Psoas muscle (tissue), 8 donors: ENCODE results near the gene CHRD. TPM values are rescaled to one million over a fixed set of nuclear protein-coding genes. Genes with fewer than 3 reads are reported as not detected.
"Not testable (repeated sequence)": the region's sequence is repeated elsewhere in the genome, so short reads cannot be mapped to it uniquely, and the experiment has no call there.

Source experiments
- ATAC-seq, 4 donors: fragments of 200-7000 bp; cut with Tn5 transposase; one replicate each; pipeline ENCODE4 v1.9.1; 2020; ENCODE audit warnings: moderate library complexity in 3 of 4, mild to moderate bottlenecking in 2 of 4
- DNase-seq, 2 donors: peaks; one replicate each; pipeline ENCODE4 v3.0.0-alpha.2; 2020
- H3K27ac ChIP-seq: fragments of 200-600 bp; one replicate; pipeline ENCODE4 v1.8.0; 2022
- H3K27me3 ChIP-seq, 3 donors: fragments of 200-600 bp in 1 of 3; one replicate each; pipeline versions ENCODE4 v1.6.1 to v1.8.0; 2013 to 2022; ENCODE audit warnings: low read length in 2 of 3, mild to moderate bottlenecking in 2 of 3, moderate library complexity in 1 of 3; ENCODE audit not compliant: insufficient read depth in 3 of 3
- H3K36me3 ChIP-seq, 2 donors: fragments of 200-600 bp in 1 of 2; one replicate each; pipeline versions ENCODE4 v1.6.1 to v1.8.0; 2013 to 2022; ENCODE audit warnings: low read depth in 1 of 2, mild to moderate bottlenecking in 1 of 2, moderate library complexity in 1 of 2; ENCODE audit not compliant: insufficient read depth in 1 of 2
- H3K4me1 ChIP-seq: fragments of 200-600 bp; one replicate; pipeline ENCODE4 v1.8.0; 2022
- H3K4me3 ChIP-seq: fragments of 200-600 bp; one replicate; pipeline ENCODE4 v1.8.0; 2022; ENCODE audit warnings: mild to moderate bottlenecking
- H3K9me3 ChIP-seq: fragments of 200-600 bp; one replicate; pipeline ENCODE4 v1.8.0; 2022
- CTCF ChIP-seq: fragments of 200-600 bp; IDR thresholded peaks from one replicate; pipeline ENCODE4 v1.8.0; 2022; ENCODE audit warnings: antibody characterized with exemption
- WGBS, 3 donors: extraction: QIAGEN DNeasy Blood & Tissue Kit; methylation state at CpG; one replicate each; pipeline versions ENCODE4 v1.1.6 to v1.1.7; 2013; 5-methylcytosine and 5-hydroxymethylcytosine counted together
- intact Hi-C, 2 donors: fragments of 100-400 bp; cut with DNase I; formaldehyde crosslinking; loops; one replicate each; pipeline versions ENCODE4 v1.11.0 to v1.14.2; 2022
- polyA plus RNA-seq, 3 donors: library from polyadenylated mRNA; stranded (reverse); fragments of 200-250 nt; gene quantifications; one replicate each; pipeline ENCODE4 v1.2.3, GENCODE V29; 2013
- total RNA-seq, 4 donors: library from RNA; stranded (reverse); fragmentation: NEBNext Ultra II Directional in 2 of 4; extraction: Animal tissue kit (Norgen Biotek cat#: 25700) in 2 of 4; gene quantifications; one replicate each; pipeline versions ENCODE4 v1.2.1 to v1.2.4, GENCODE V29; 2021 to 2023
- donor health status: healthy with polysubstance abuse.
- donor health status: DM: no; HTN: no; CAD: no; lungs with moderate emphysema.
- donor health status: Bipolar disorder and iron deficiency.
- donor health status: healthy.
- donor health status: DM: yes; HTN: yes; CAD: no.
- donor health status: DM: no; HTN: no; CAD: no.
- donor health status: DM: no; HTN: no; CAD: no.
- donor health status: DM: yes; HTN: yes; CAD: no.

The CHRD gene
- total and polyA plus RNA-seq, 7 donors, result 2.5 to 10.5 (median 5.2) TPM

- Histone ChIP-seq H3K9me3 (no peaks in the 10 kb centered on the region), H3K27ac (peak within 1 kb of the TSS; percentile 90), H3K27me3 (no peaks in the 10 kb centered on the region), H3K36me3 (peaks cover 0 to 39% of the 10 kb centered on the region in 2 donors), H3K4me1 (peaks cover 52% of the 10 kb centered on the region), H3K4me3 (peak within 1 kb of the TSS; percentile 79)
- peak; percentile 66 to 78 for DNase-seq
- intact Hi-C loops, result no loop called here
- WGBS, 3 donors, result 10 to 15% (median 12%) methylated on average over 6 of the region's 6 CpGs
- peak; percentile 1 to 48 (median 26) for ATAC-seq
- no peak for TF ChIP-seq CTCF
Measured at GRCh38 chr3:184337399-184337714, 42.5 kb upstream of the CHRD start, which contains the start of gene FAM131A. TSS of gene FAM131A (plus strand) at chr3:184337600. CDS start at chr3:184337631, 31 bp downstream.

- peak overlapping the region; percentile 79 for H3K4me3 ChIP-seq
- no peaks in the 10 kb centered on the region for H3K27me3 ChIP-seq
- WGBS, 3 donors, result 63 to 75% (median 70%) methylated on average over 6 to 7 of the region's 7 CpGs
- peak overlapping the region; percentile 90 for H3K27ac ChIP-seq
- TF ChIP-seq CTCF, result no peak
- no peak for DNase-seq
- no peaks in the 10 kb centered on the region for H3K9me3 ChIP-seq
- peaks cover 48% of the 10 kb centered on the region for H3K4me1 ChIP-seq
- H3K36me3 ChIP-seq, result peaks cover 0 to 39% of the 10 kb centered on the region in 2 donors
- no peak for ATAC-seq
- intact Hi-C loops, result no loop called here
Measured at GRCh38 chr3:184337981-184338380, 41.9 kb upstream of the CHRD start.

GRCh38 chr3:184338511-184338945, 41.3 kb upstream of the CHRD start:
- DNase-seq, result peak; percentile 85 to 88
- peaks cover 0 to 37% of the 10 kb centered on the region in 2 donors for H3K36me3 ChIP-seq
- peak overlapping the region; percentile 90 for H3K27ac ChIP-seq
- peak in 1 of 4 donors; percentile 4 for ATAC-seq
- peak overlapping the region; percentile 79 for H3K4me3 ChIP-seq
- intact Hi-C loops, result no loop called here
- 9 to 29% (median 22%) methylated on average over 26 to 37 of the region's 37 CpGs for WGBS, 3 donors
- H3K27me3 ChIP-seq, result no peaks in the 10 kb centered on the region
- TF ChIP-seq CTCF, result no peak
- no peaks in the 10 kb centered on the region for H3K9me3 ChIP-seq
- H3K4me1 ChIP-seq, result peaks cover 42% of the 10 kb centered on the region

GRCh38 chr3:184339001-184339400, 40.9 kb upstream of the CHRD start:
- peak overlapping the region; percentile 79 for H3K4me3 ChIP-seq
- ATAC-seq (no peak), DNase-seq (no peak)
- H3K27me3 ChIP-seq, result no peaks in the 10 kb centered on the region
- H3K27ac ChIP-seq, result peak overlapping the region; percentile 90
- H3K36me3 ChIP-seq, result peaks cover 2 to 37% of the 10 kb centered on the region in 2 donors
- H3K4me1 ChIP-seq, result peaks cover 38% of the 10 kb centered on the region
- WGBS, 3 donors, result 39 to 50% (median 50%) methylated on average over 8 of the region's 8 CpGs
- intact Hi-C loops, result no loop called here
- TF ChIP-seq CTCF, result no peak
- H3K9me3 ChIP-seq, result no peaks in the 10 kb centered on the region

- Histone ChIP-seq H3K36me3 (peaks cover 2 to 37% of the 10 kb centered on the region in 2 donors), H3K4me1 (peaks cover 38% of the 10 kb centered on the region)
- not testable (repeated sequence) for H3K27ac ChIP-seq, H3K27me3 ChIP-seq, ATAC-seq, H3K4me3 ChIP-seq, H3K9me3 ChIP-seq
- 74 to 84% (median 81%) methylated on average over 19 of the region's 19 CpGs for WGBS, 3 donors
- DNase-seq, result peak in 1 of 2 donors; percentile 33
- intact Hi-C loops, result loop anchor here in 1 of 2 donors (5.0 kb wide), 1 partner anchor 37 kb away; no protein-coding TSS in a partner anchor
Measured at GRCh38 chr3:184339451-184340135, 40.3 kb upstream of the CHRD start.
